SK-N-SH treated with all-trans-retinoic acid at 6 μM for 48 hours (cell line): ENCODE measurements around the gene KCNH1.

Experiments used
- TOX ChIP-seq: fragments of 250-450 bp; sonication (Bioruptor Pico); IDR thresholded peaks from 2 replicates; pipeline ENCODE4 v1.8.0; 2021; ENCODE audit warnings: mild to moderate bottlenecking, moderate library complexity, borderline replicate concordance
- ZFP3 ChIP-seq: fragments of 250-450 bp; sonication (Bioruptor Pico); IDR thresholded peaks from 2 replicates; pipeline ENCODE4 v1.5.0; 2020; ENCODE audit warnings: mild to moderate bottlenecking, moderate library complexity
- TF ChIP-seq, protein P1 (sequence below): fragments of 250-450 bp; sonication (Bioruptor Pico); IDR thresholded peaks from 2 replicates; pipeline ENCODE4 v1.8.0; 2020; ENCODE audit warnings: mild to moderate bottlenecking, moderate library complexity, borderline replicate concordance

DNA sequence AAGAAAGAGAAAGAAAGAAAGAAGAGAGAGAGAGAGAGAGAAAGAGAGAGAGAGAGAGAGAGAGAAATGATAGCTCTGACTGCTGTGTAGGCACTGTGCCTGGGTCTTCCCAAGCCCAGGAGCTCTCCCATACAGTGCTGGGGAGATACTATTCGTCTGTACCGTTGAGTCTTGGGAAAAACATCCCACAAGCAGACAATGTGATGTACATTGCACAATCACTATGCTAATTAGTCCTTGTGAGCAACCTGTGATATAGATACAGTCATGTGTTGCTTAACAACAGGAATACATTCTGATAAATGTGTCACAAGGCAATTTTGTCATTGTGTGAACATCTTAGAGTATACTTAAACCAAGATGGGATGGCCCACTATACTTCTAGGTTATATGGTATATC lies 424.2 kb downstream of the KCNH1 start:
- TF ChIP-seq ZFP3 (CRISPR knock-in tag) (no peak), TOX (CRISPR knock-in tag) (no peak)
- TF ChIP-seq, protein P1, sequence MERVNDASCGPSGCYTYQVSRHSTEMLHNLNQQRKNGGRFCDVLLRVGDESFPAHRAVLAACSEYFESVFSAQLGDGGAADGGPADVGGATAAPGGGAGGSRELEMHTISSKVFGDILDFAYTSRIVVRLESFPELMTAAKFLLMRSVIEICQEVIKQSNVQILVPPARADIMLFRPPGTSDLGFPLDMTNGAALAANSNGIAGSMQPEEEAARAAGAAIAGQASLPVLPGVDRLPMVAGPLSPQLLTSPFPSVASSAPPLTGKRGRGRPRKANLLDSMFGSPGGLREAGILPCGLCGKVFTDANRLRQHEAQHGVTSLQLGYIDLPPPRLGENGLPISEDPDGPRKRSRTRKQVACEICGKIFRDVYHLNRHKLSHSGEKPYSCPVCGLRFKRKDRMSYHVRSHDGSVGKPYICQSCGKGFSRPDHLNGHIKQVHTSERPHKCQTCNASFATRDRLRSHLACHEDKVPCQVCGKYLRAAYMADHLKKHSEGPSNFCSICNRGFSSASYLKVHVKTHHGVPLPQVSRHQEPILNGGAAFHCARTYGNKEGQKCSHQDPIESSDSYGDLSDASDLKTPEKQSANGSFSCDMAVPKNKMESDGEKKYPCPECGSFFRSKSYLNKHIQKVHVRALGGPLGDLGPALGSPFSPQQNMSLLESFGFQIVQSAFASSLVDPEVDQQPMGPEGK, result no peak
